BLaER1 treated with 17β-estradiol and CSF1 and Interleukin-3, amounts not matched to agents 10 nM and 100 nM (cell line): ENCODE measurements around the gene OPN1MW3.
"Not testable (repeated sequence)": the region's sequence is repeated elsewhere in the genome, so short reads cannot be mapped to it uniquely, and the experiment has no call there.

ENCODE experiments used
- H3K27ac ChIP-seq, 11 experiments: shearing (Covaris generic); formaldehyde crosslinking; 2 replicates each; pipeline ENCODE4 v1.8.1; 2022
- H3K27me3 ChIP-seq, 11 experiments: shearing (Covaris generic); formaldehyde crosslinking; 2 replicates each; pipeline ENCODE4 v1.8.1; 2022
- H3K36me3 ChIP-seq, 11 experiments: shearing (Covaris generic); formaldehyde crosslinking; 2 replicates each; pipeline ENCODE4 v1.8.1; 2022
- H3K4me1 ChIP-seq, 10 experiments: shearing (Covaris generic); formaldehyde crosslinking; 2 replicates each; pipeline ENCODE4 v1.8.1; 2022
- H3K4me2 ChIP-seq, 11 experiments: shearing (Covaris generic); formaldehyde crosslinking; 2 replicates each; pipeline ENCODE4 v1.8.1; 2022
- H3K4me3 ChIP-seq, 10 experiments: shearing (Covaris generic); formaldehyde crosslinking; 2 replicates each; pipeline ENCODE4 v1.8.1; 2022
- H3K9ac ChIP-seq, 11 experiments: shearing (Covaris generic); formaldehyde crosslinking; 2 replicates each; pipeline ENCODE4 v1.8.1; 2022
- H3K9me3 ChIP-seq, 11 experiments: shearing (Covaris generic); formaldehyde crosslinking; replicated peaks in 1 of 11; 2 replicates each; pipeline ENCODE4 v1.8.1; 2022
- H4K20me1 ChIP-seq, 11 experiments: shearing (Covaris generic); formaldehyde crosslinking; 2 replicates each; pipeline ENCODE4 v1.8.1; 2022

Gene OPN1MW3

DNA sequence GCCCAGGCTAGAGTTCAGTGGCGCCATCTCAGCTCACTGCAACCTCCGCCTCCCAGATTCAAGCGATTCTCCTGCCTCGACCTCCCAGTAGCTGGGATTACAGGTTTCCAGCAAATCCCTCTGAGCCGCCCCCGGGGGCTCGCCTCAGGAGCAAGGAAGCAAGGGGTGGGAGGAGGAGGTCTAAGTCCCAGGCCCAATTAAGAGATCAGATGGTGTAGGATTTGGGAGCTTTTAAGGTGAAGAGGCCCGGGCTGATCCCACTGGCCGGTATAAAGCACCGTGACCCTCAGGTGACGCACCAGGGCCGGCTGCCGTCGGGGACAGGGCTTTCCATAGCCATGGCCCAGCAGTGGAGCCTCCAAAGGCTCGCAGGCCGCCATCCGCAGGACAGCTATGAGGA lies at the start of gene OPN1MW3:
Gene OPN1MW3 (plus strand): TSS at position 301 of the 400 bp plus-strand sequence. CDS start 38 bp downstream, at position 339.
- not testable (repeated sequence) for H4K20me1 ChIP-seq, H3K27ac ChIP-seq, H3K9ac ChIP-seq, H3K9me3 ChIP-seq, H3K36me3 ChIP-seq, H3K4me3 ChIP-seq, H3K4me2 ChIP-seq, H3K27me3 ChIP-seq, H3K4me1 ChIP-seq

DNA sequence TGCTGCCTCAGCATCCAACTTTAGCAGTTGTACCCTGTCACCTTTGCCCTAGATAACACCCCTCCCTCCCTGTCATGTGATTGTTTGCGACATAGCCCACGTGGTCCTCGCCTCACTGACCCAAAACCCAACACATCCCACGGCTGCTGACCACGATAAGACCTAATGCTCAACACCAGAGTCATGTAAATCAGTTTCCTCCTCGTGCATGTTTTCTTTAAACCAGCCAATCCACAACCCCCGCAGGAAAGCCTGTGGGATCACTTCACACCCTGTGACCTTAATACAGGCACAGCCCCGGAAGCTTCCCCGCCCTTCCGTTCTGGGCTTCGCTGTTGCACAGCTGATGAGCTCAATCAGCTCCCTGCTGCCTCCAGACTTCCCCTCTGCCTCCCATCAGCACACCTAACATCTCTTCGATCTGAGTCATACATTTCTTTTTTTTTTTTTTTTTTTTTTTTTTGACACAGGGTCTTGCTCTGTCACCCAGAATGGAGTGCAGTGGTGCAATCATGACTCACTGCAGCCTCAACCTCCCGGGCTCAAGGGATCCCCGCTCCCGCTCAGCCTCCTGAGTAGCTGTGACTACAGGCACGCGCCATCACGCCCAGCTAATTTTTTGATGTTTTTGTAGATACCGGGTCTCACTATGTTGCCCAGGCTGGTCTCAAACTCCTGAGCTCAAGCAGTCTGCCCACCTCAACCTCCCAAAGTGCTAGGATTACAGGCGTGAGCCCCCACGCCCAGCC lies 47.5 kb upstream of the OPN1MW3 start:
- H3K36me3 ChIP-seq, H3K27me3 ChIP-seq, H3K9ac ChIP-seq, H4K20me1 ChIP-seq, H3K4me3 ChIP-seq, H3K27ac ChIP-seq, H3K9me3 ChIP-seq, H3K4me1 ChIP-seq, H3K4me2 ChIP-seq: not testable (repeated sequence)

DNA sequence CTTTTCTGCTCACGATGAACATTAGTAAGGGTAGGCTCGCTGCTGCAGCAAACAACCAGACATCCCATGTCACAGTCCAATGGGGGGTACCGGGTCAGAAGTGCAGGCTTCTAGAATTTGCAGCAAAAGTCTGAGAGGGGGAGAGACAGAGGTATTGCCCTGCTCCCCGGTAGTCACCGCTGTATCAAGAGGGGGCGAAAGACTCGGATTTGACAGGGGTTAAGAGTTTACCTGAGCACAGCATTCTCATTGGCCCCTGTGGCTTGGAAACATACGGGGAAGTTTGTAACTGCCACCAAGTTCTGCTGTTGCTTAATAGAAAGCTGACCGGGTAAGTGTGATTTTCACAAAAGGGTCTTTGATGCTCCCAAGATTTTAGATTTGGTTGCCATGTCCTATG lies 46.3 kb upstream of the OPN1MW3 start:
- not testable (repeated sequence) for H4K20me1 ChIP-seq, H3K9ac ChIP-seq, H3K4me2 ChIP-seq, H3K4me1 ChIP-seq, H3K9me3 ChIP-seq, H3K4me3 ChIP-seq, H3K36me3 ChIP-seq, H3K27me3 ChIP-seq
- peak overlapping the region in 1 of 11 experiments; percentile 50; a peak in 1 of 22 replicates for H3K27ac ChIP-seq

DNA sequence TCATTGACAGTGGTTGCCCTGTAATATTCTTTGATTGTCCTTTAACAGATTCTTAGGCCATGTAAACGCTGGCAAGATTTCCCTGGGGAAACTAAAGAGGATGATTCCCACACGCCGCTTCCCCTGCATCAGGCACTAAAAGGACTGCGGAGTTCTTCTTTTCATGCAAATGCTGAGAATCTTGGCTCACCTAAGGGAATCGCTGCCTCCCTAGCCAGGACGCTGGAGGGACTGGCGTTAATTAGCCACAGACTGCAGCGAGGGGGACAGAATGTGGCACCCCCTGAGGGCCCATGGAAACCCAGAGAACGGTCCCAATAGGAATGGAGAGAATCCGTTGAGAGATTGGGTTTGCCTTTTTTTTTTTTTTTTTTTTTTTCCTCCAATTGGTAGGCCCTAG lies 45.9 kb upstream of the OPN1MW3 start:
- not testable (repeated sequence) for H3K27ac ChIP-seq, H3K9ac ChIP-seq, H3K36me3 ChIP-seq, H3K4me2 ChIP-seq, H3K4me1 ChIP-seq, H3K9me3 ChIP-seq, H4K20me1 ChIP-seq, H3K4me3 ChIP-seq, H3K27me3 ChIP-seq

DNA sequence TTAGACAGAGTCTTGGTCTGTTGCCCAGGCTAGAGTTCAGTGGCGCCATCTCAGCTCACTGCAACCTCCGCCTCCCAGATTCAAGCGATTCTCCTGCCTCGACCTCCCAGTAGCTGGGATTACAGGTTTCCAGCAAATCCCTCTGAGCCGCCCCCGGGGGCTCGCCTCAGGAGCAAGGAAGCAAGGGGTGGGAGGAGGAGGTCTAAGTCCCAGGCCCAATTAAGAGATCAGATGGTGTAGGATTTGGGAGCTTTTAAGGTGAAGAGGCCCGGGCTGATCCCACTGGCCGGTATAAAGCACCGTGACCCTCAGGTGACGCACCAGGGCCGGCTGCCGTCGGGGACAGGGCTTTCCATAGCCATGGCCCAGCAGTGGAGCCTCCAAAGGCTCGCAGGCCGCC lies 37.9 kb upstream of the OPN1MW3 start, which contains the start of gene OPN1MW2:
Gene OPN1MW2 (plus strand): TSS at position 301 of the 400 bp plus-strand sequence. CDS start 60 bp downstream, at position 361.
- H3K9me3 ChIP-seq, H3K27me3 ChIP-seq, H3K36me3 ChIP-seq, H3K4me1 ChIP-seq, H3K27ac ChIP-seq, H3K4me2 ChIP-seq, H4K20me1 ChIP-seq, H3K9ac ChIP-seq, H3K4me3 ChIP-seq: not testable (repeated sequence)

DNA sequence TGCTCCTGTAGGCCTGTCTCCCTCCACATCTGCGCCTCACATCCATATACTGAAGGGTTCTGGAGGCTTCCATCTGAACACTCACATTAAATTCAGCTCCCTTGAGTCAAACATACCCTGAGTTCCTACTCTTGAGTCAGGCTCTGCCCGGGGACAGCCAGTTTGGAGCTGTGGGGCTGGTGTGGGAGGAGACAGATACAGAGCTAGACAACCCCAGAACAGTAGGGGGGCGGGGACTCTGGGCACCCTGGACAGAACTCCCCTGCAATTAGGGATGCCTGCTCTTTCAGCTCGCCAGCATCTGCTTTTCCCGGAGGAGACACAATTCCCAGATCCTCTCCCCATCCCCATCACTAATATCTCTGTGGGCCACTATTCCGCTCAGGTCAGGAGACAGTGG lies 32.1 kb upstream of the OPN1MW3 start:
- H3K27me3 ChIP-seq, H3K9ac ChIP-seq, H3K36me3 ChIP-seq, H3K4me3 ChIP-seq, H3K27ac ChIP-seq, H3K4me1 ChIP-seq, H3K9me3 ChIP-seq, H3K4me2 ChIP-seq, H4K20me1 ChIP-seq: not testable (repeated sequence)

DNA sequence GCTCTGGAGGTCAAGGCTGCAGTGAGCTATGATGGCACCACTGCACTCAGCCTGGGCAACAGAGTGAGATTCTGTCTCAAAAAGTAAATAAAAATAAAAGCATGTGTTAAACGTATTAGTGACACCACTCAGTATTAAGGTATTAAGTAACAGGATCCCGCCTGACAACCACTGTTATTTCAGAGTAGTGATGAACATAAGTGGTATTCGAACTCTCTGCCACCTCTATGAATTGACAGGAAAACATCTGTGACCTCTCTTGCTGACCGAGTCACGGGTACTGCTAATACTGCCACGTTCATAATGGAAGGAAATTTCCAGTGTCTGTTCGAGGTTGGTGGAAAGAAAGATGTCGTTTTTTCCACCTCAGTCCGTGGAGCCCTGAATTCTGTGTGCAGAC lies 30.7 kb upstream of the OPN1MW3 start:
- H3K36me3 ChIP-seq, H3K27ac ChIP-seq, H3K9ac ChIP-seq, H3K27me3 ChIP-seq, H4K20me1 ChIP-seq, H3K4me3 ChIP-seq, H3K4me2 ChIP-seq, H3K4me1 ChIP-seq, H3K9me3 ChIP-seq: not testable (repeated sequence)

DNA sequence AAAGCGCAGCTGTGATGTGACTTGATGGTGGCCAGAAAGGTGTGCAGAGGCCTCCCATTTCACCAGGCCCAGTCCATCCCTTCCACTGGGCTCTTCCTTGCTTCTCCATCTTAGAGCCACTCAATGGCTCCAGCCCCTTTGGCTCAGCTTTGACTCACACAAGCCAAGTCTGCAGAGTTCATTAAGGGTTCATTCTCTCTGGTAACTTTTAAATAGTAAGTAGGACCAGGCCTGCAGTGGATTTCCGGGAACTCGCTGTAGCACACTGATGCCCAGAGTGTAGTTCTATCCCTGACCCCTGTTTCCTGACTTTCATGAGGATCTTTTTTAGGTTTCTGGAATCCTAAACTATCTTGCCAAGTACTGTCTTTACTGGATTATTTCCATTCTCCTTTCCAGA lies 25.9 kb upstream of the OPN1MW3 start:
- H3K27me3 ChIP-seq, H3K4me3 ChIP-seq, H3K9ac ChIP-seq, H3K36me3 ChIP-seq, H3K4me2 ChIP-seq, H3K9me3 ChIP-seq, H3K4me1 ChIP-seq, H3K27ac ChIP-seq, H4K20me1 ChIP-seq: not testable (repeated sequence)

DNA sequence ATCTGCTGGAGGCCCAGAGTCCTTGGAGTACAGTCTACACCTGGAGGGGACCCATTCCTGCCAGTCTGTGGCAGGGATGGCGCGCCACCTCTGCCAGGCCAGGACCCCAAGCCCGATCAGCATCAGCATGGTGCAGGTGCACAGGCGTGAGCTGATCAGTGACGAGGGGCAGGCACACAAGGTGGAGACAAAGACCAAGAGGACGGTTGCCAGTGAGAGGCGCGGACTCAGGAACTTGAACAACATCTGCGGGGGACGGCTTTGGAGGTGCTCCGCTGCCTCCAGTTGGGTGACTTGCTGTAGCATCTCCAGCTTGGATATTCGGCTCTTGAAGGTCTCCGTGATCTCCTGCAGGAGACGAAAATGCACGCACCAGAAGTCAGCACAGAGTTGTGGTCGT lies 23.8 kb upstream of the OPN1MW3 start:
- not testable (repeated sequence) for H3K9ac ChIP-seq, H3K4me2 ChIP-seq, H3K9me3 ChIP-seq, H4K20me1 ChIP-seq, H3K4me3 ChIP-seq, H3K27ac ChIP-seq, H3K36me3 ChIP-seq, H3K27me3 ChIP-seq, H3K4me1 ChIP-seq

DNA sequence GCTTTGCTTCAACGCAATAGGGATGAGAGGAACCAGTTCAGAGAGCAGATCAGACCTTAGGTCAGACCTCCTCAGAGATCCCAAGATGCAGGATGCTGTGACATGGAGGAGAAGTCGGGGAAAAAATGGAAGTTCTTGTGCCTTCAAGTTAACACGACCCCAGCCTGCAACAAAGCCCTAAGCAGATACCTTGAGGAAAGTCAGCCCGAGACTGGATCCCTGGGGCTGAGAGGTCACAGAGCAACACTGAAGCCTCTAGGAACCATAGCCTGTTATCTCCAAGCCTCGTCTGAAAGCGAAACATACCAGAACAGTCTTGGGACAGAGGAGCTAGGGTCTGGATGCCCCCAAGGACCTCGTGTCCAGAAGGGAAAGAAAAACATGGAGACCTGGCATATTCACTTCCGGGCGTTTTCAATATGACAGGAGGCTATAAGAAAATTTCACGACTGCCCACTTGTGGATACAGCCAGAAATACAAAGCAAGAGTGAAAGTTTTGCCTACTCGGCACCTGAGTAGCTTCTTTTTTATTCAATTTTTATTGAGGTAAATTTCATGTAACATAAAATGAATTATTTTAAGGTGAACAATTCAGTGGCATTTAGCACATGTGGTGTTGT lies 18.3 kb upstream of the OPN1MW3 start:
- H3K27me3 ChIP-seq, H3K9ac ChIP-seq, H3K4me3 ChIP-seq, H3K4me2 ChIP-seq, H3K36me3 ChIP-seq, H3K27ac ChIP-seq, H3K9me3 ChIP-seq, H3K4me1 ChIP-seq, H4K20me1 ChIP-seq: not testable (repeated sequence)

DNA sequence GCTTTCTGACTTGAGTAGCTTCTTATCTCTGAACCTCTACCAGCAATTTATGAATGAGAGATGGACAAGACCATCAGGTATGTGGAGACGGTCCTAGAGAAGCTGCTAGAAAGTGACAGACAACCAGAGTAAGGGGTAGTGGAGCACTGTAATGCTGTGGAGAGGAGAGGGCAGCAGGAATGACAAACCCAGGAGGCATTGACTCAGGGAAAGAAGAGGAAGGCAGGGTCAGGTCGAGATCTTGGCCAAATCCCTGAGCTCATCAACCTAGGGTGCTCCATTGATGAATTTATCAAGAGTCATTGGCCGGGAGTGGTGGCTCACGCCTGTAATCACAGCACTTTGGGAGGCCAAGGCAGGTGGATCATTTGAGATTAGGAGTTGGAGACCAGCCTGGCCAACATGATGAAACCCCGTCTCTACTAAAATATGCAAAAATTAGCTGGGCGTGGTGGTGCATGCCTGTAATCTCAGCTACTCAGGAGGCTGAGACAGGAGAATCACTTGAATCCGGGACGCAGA lies 17.3 kb upstream of the OPN1MW3 start:
- not testable (repeated sequence) for H3K27ac ChIP-seq, H3K9ac ChIP-seq, H3K9me3 ChIP-seq, H3K4me3 ChIP-seq, H3K27me3 ChIP-seq, H3K4me2 ChIP-seq, H4K20me1 ChIP-seq, H3K36me3 ChIP-seq, H3K4me1 ChIP-seq

DNA sequence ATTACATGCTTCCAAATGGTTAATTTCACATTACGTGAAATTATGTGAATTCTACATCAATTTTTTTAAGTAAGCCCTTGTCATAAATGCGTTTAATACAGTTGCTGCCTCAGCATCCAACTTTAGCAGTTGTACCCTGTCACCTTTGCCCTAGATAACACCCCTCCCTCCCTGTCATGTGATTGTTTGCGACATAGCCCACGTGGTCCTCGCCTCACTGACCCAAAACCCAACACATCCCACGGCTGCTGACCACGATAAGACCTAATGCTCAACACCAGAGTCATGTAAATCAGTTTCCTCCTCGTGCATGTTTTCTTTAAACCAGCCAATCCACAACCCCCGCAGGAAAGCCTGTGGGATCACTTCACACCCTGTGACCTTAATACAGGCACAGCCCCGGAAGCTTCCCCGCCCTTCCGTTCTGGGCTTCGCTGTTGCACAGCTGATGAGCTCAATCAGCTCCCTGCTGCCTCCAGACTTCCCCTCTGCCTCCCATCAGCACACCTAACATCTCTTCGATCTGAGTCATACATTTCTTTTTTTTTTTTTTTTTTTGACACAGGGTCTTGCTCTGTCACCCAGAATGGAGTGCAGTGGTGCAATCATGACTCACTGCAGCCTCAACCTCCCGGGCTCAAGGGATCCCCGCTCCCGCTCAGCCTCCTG lies 9.9 kb upstream of the OPN1MW3 start:
- not testable (repeated sequence) for H3K9me3 ChIP-seq, H3K9ac ChIP-seq, H3K27me3 ChIP-seq, H3K4me2 ChIP-seq, H4K20me1 ChIP-seq, H3K4me1 ChIP-seq, H3K36me3 ChIP-seq, H3K4me3 ChIP-seq, H3K27ac ChIP-seq

DNA sequence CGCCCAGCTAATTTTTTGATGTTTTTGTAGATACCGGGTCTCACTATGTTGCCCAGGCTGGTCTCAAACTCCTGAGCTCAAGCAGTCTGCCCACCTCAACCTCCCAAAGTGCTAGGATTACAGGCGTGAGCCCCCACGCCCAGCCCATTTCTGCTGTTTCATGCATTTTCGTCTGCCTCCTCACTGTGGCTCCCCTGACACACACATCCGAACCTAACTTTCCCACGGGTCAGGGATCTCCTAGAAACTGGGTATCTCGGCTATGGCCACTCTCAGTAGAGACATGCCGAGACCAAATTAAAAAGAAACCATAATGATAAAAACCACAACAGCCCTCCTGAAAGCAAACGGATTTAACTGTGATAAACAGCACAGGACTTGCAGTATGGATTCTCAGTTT lies 9.3 kb upstream of the OPN1MW3 start:
- H4K20me1 ChIP-seq, H3K9ac ChIP-seq, H3K27ac ChIP-seq, H3K4me2 ChIP-seq, H3K36me3 ChIP-seq, H3K4me3 ChIP-seq, H3K4me1 ChIP-seq, H3K27me3 ChIP-seq, H3K9me3 ChIP-seq: not testable (repeated sequence)

DNA sequence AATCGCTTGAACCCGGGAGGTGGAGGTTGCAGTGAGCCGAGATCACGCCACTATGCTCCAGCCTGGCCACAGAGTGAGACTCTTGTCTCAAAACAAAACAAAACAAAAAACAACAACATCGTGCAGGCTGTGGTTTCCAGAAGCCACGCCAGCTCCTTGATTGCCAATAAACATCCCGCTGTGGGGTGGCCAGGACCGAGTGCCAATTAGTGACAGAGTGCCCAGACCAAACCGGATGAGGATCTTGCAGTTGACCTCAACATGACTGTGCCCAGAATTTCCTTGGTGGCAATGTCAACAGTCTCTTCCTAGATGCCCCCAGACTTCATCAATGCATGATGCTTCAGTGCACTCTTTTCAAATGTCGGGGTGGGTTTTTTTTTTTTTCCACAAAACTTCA lies 1.3 kb downstream of the OPN1MW3 start:
- not testable (repeated sequence) for H3K9me3 ChIP-seq, H3K4me3 ChIP-seq, H3K27me3 ChIP-seq, H3K4me2 ChIP-seq, H3K36me3 ChIP-seq, H4K20me1 ChIP-seq, H3K4me1 ChIP-seq, H3K9ac ChIP-seq, H3K27ac ChIP-seq
